AG10803 (cell line): ENCODE measurements around the gene AR.
"Not testable (repeated sequence)": the region's sequence is repeated elsewhere in the genome, so short reads cannot be mapped to it uniquely, and the experiment has no call there.

Experiments
- DNase-seq: peaks from one replicate; pipeline ENCODE4 v3.0.0; 2010; ENCODE audit warnings: low read depth
- H3K4me3 ChIP-seq: 2 replicates; pipeline ENCODE4 v1.5.1; 2011; ENCODE audit warnings: mild to moderate bottlenecking, low read length, control low read depth
- CTCF ChIP-seq: conservative IDR thresholded peaks from 2 replicates; pipeline ENCODE4 v1.5.1; 2011; ENCODE audit warnings: mild to moderate bottlenecking, low read length, control low read depth, inconsistent platforms

Gene AR

GRCh38 chrX:67635424-67635823 lies 91.6 kb downstream of the AR start:
- DNase-seq: no peak
- no peak for TF ChIP-seq CTCF
- H3K4me3 ChIP-seq: no peak overlapping the region

GRCh38 chrX:67636532-67636931 lies 92.7 kb downstream of the AR start:
- no peak for TF ChIP-seq CTCF
- no peak overlapping the region for H3K4me3 ChIP-seq
- DNase-seq: no peak

- DNase-seq, H3K4me3 ChIP-seq: not testable (repeated sequence)
These were observed 93.5 kb downstream of the AR start for GRCh38 chrX:67637293-67637692.

GRCh38 chrX:67648361-67648760 lies 104.5 kb downstream of the AR start:
- no peak for TF ChIP-seq CTCF
- no peak for DNase-seq
- H3K4me3 ChIP-seq: no peak overlapping the region

GRCh38 chrX:67651437-67652142 lies 107.8 kb downstream of the AR start:
- DNase-seq: no peak
- TF ChIP-seq CTCF: no peak
- H3K4me3 ChIP-seq: no peak overlapping the region

GRCh38 chrX:67652543-67652942 lies 108.7 kb downstream of the AR start:
- DNase-seq: no peak
- no peak for TF ChIP-seq CTCF
- no peak overlapping the region for H3K4me3 ChIP-seq

- TF ChIP-seq CTCF: no peak
- H3K4me3 ChIP-seq: no peak overlapping the region
- no peak for DNase-seq
These were observed 110.5 kb downstream of the AR start for GRCh38 chrX:67654301-67654700.
